DMS114 treated with DMSO at 0.1 percent for 48 hours (cell line): ENCODE data around the gene NCF4.

ENCODE experiments used
- DNase-seq: peaks from one replicate; lab custom pipeline; 2025; ENCODE audit not compliant: unreplicated experiment; lab: John Stamatoyannopoulos, UW

Gene NCF4

GRCh38 chr22:36892292-36892691, 31.5 kb downstream of the NCF4 start:
- no peak for DNase-seq

- no peak for DNase-seq
Observed at GRCh38 chr22:36893262-36893661, 32.5 kb downstream of the NCF4 start.

- DNase-seq = no peak
Observed at GRCh38 chr22:36894266-36894665, 33.5 kb downstream of the NCF4 start.

- DNase-seq = no peak
Observed at GRCh38 chr22:36897611-36898010, 36.8 kb downstream of the NCF4 start.

GRCh38 chr22:36898690-36899089, 37.9 kb downstream of the NCF4 start:
- DNase-seq = no peak

- no peak for DNase-seq
Observed at GRCh38 chr22:36899498-36899897, 38.7 kb downstream of the NCF4 start.

GRCh38 chr22:36900225-36900624, 39.4 kb downstream of the NCF4 start:
- no peak for DNase-seq

GRCh38 chr22:36900880-36901279, 40.1 kb downstream of the NCF4 start:
- DNase-seq = no peak

GRCh38 chr22:36901411-36902142, 40.8 kb downstream of the NCF4 start:
- DNase-seq = no peak

GRCh38 chr22:36902143-36902926, 41.5 kb downstream of the NCF4 start:
- no peak for DNase-seq

- no peak for DNase-seq
Observed at GRCh38 chr22:36904260-36904880, 43.6 kb downstream of the NCF4 start.

- no peak for DNase-seq
Observed at GRCh38 chr22:36907253-36908195, 46.7 kb downstream of the NCF4 start.

- DNase-seq = no peak
Observed at GRCh38 chr22:36910461-36910860, 49.7 kb downstream of the NCF4 start.

GRCh38 chr22:36911887-36912661, 51.3 kb downstream of the NCF4 start:
- DNase-seq = no peak

GRCh38 chr22:36912694-36913426, 52.1 kb downstream of the NCF4 start:
- DNase-seq = no peak

- DNase-seq = no peak
Observed at GRCh38 chr22:36913427-36914389, 52.9 kb downstream of the NCF4 start, which contains the start of gene CSF2RB. CSF2RB (plus strand) TSS chr22:36913628; CDS start chr22:36922208, 8,580 bp downstream.

- no peak for DNase-seq
Observed at GRCh38 chr22:36914390-36914752, 53.6 kb downstream of the NCF4 start.

- no peak for DNase-seq
Observed at GRCh38 chr22:36916034-36916433, 55.2 kb downstream of the NCF4 start.
